Neural cell (in vitro differentiated cells): Measurements from ENCODE around the gene EPS8L2.

ENCODE experiments used
- CTCF ChIP-seq: fragments of 450-650 bp; IDR thresholded peaks from 2 replicates; pipeline ENCODE4 v1.5.1; 2014; ENCODE audit warnings: antibody characterized with exemption, mild to moderate bottlenecking, moderate library complexity; ENCODE audit not compliant: poor library complexity, severe bottlenecking
- EP300 ChIP-seq: fragments of 450-650 bp; conservative IDR thresholded peaks from 2 replicates; pipeline ENCODE4 v1.6.1; 2014; ENCODE audit warnings: antibody characterized with exemption, mild to moderate bottlenecking, moderate library complexity; ENCODE audit not compliant: poor library complexity, severe bottlenecking
- EZH2 ChIP-seq: fragments of 200-600, 300-800 bp; shearing (Covaris generic), sonication (generic); IDR thresholded peaks from 2 replicates; pipeline ENCODE4 v1.6.1; 2014; ENCODE audit warnings: antibody characterized with exemption, low read length, borderline replicate concordance, mild to moderate bottlenecking; ENCODE audit not compliant: insufficient read depth, poor library complexity, severe bottlenecking

- TF ChIP-seq CTCF: no peak
- no peak for TF ChIP-seq EP300
- TF ChIP-seq EZH2: no peak
Measured at GRCh38 chr11:673866-674265, 32.2 kb upstream of the EPS8L2 start.
